Neural cell (in vitro differentiated cells): ENCODE measurements around the gene CRYBB3. TPM values are rescaled to one million over a fixed set of nuclear protein-coding genes. Genes with fewer than 3 reads are reported as not detected.

Experiments used
- H2AFZ ChIP-seq: fragments of 200-600, 300-800 bp; sonication (generic), shearing (Covaris generic); 2 replicates; pipeline ENCODE4 v1.6.0; 2014; ENCODE audit warnings: low read depth, mild to moderate bottlenecking, antibody characterized with exemption, low read length, moderate library complexity
- H3F3A ChIP-seq: fragments of 200-600 bp; shearing (Covaris generic); 2 replicates; pipeline ENCODE4 v1.6.1; 2016; ENCODE audit warnings: mild to moderate bottlenecking, moderate library complexity, mixed read lengths, antibody characterized with exemption, low read length; ENCODE audit not compliant: insufficient read depth, poor library complexity, severe bottlenecking
- H3K27ac ChIP-seq: fragments of 200-600, 300-800 bp; sonication (generic), shearing (Covaris generic); 2 replicates; pipeline ENCODE4 v1.5.1; 2014; ENCODE audit warnings: mild to moderate bottlenecking, low read length, moderate library complexity
- H3K27me3 ChIP-seq: fragments of 300-800, 200-600 bp; sonication (generic), shearing (Covaris generic); 2 replicates; pipeline ENCODE4 v1.6.0; 2014; ENCODE audit warnings: mild to moderate bottlenecking, low read depth, low read length, moderate library complexity; ENCODE audit not compliant: insufficient read depth
- H3K36me3 ChIP-seq: fragments of 300-800, 200-600 bp; sonication (generic), shearing (Covaris generic); 2 replicates; pipeline ENCODE4 v1.5.1; 2014; ENCODE audit warnings: mild to moderate bottlenecking, antibody characterized with exemption, low read length, moderate library complexity; ENCODE audit not compliant: insufficient read depth
- H3K4me2 ChIP-seq: fragments of 300-800, 200-600 bp; sonication (generic), shearing (Covaris generic); 2 replicates; pipeline ENCODE4 v1.6.0; 2014; ENCODE audit warnings: mild to moderate bottlenecking, low read length
- H3K4me3 ChIP-seq: fragments of 300-800, 200-600 bp; sonication (generic), shearing (Covaris generic); 2 replicates; pipeline ENCODE4 v1.5.1; 2014; ENCODE audit warnings: mild to moderate bottlenecking, low read length, moderate library complexity
- H3K79me2 ChIP-seq: fragments of 200-600 bp; shearing (Covaris generic); replicated peaks from 2 replicates; pipeline ENCODE4 v1.6.0; 2014; ENCODE audit warnings: mild to moderate bottlenecking, low read length, moderate library complexity; ENCODE audit not compliant: insufficient read depth
- H3K9ac ChIP-seq: fragments of 300-800, 200-600 bp; sonication (generic), shearing (Covaris generic); 2 replicates; pipeline ENCODE4 v1.6.1; 2016; ENCODE audit warnings: mild to moderate bottlenecking, low read length, mixed read lengths
- H3K9me2 ChIP-seq: fragments of 200-600 bp; shearing (Covaris generic); 2 replicates; pipeline ENCODE4 v1.6.1; 2016; ENCODE audit warnings: mild to moderate bottlenecking, low read length, mixed read lengths; ENCODE audit not compliant: insufficient read depth
- H3K9me3 ChIP-seq: fragments of 200-600, 300-800 bp; sonication (generic), shearing (Covaris generic); 2 replicates; pipeline ENCODE4 v1.6.1; 2016; ENCODE audit warnings: mild to moderate bottlenecking, mixed run types, low read length, moderate library complexity, mixed read lengths
- H4K20me1 ChIP-seq: fragments of 200-600 bp; shearing (Covaris generic); 2 replicates; pipeline ENCODE4 v1.6.1; 2016; ENCODE audit warnings: mild to moderate bottlenecking, mixed run types; ENCODE audit not compliant: insufficient read depth
- CTCF ChIP-seq: fragments of 450-650 bp; IDR thresholded peaks from 2 replicates; pipeline ENCODE4 v1.5.1; 2014; ENCODE audit warnings: antibody characterized with exemption, mild to moderate bottlenecking, moderate library complexity; ENCODE audit not compliant: poor library complexity, severe bottlenecking
- EP300 ChIP-seq: fragments of 450-650 bp; conservative IDR thresholded peaks from 2 replicates; pipeline ENCODE4 v1.6.1; 2014; ENCODE audit warnings: antibody characterized with exemption, mild to moderate bottlenecking, moderate library complexity; ENCODE audit not compliant: poor library complexity, severe bottlenecking
- EZH2 ChIP-seq: fragments of 200-600, 300-800 bp; shearing (Covaris generic), sonication (generic); IDR thresholded peaks from 2 replicates; pipeline ENCODE4 v1.6.1; 2014; ENCODE audit warnings: antibody characterized with exemption, low read length, borderline replicate concordance, mild to moderate bottlenecking; ENCODE audit not compliant: insufficient read depth, poor library complexity, severe bottlenecking
- MXI1 ChIP-seq: fragments of 450-650 bp; conservative IDR thresholded peaks from 2 replicates; pipeline ENCODE4 v1.6.1; 2014; ENCODE audit warnings: antibody characterized with exemption, mild to moderate bottlenecking; ENCODE audit not compliant: poor library complexity, severe bottlenecking
- POLR2AphosphoS5 ChIP-seq: IDR thresholded peaks from 2 replicates; pipeline ENCODE4 v1.6.1; 2012
- RAD21 ChIP-seq: fragments of 450-650 bp; conservative IDR thresholded peaks from 2 replicates; pipeline ENCODE4 v1.6.1; 2014; ENCODE audit warnings: antibody characterized with exemption, mild to moderate bottlenecking, moderate library complexity
- SMC3 ChIP-seq: fragments of 450-650 bp; conservative IDR thresholded peaks from 2 replicates; pipeline ENCODE4 v1.6.1; 2014; ENCODE audit warnings: antibody characterized with exemption, mild to moderate bottlenecking, moderate library complexity; ENCODE audit not compliant: poor library complexity
- TAF1 ChIP-seq: IDR thresholded peaks from 2 replicates; pipeline ENCODE4 v1.6.1; 2012; ENCODE audit warnings: low read depth
- polyA plus RNA-seq: library from polyadenylated mRNA; depleted of rRNA; stranded (reverse); fragments of >200 nt; gene quantifications from 2 replicates; pipeline ENCODE4 v1.2.3, GENCODE V29; 2014
- TF ChIP-seq, protein P1 (sequence below): IDR thresholded peaks from 2 replicates; pipeline ENCODE4 v1.6.1; 2012; ENCODE audit warnings: borderline replicate concordance

The CRYBB3 gene
- polyA plus RNA-seq, 1 donor from 2014 or later = not detected

GRCh38 chr22:25166266-25167040, 33.2 kb upstream of the CRYBB3 start:
- Histone ChIP-seq H3K79me2 (no peaks in the 10 kb centered on the region), H3K9me3 (no peaks in the 10 kb centered on the region), H2AFZ (no peak overlapping the region), H3K9me2 (no peaks in the 10 kb centered on the region), H4K20me1 (no peaks in the 10 kb centered on the region), H3K27ac (no peak overlapping the region), H3F3A (no peaks in the 10 kb centered on the region), H3K27me3 (no peaks in the 10 kb centered on the region), H3K9ac (no peak overlapping the region), H3K36me3 (no peaks in the 10 kb centered on the region), H3K4me3 (no peak overlapping the region), H3K4me2 (no peak overlapping the region)
- no peak for TF ChIP-seq EP300
- TF ChIP-seq CTCF = no peak
- TF ChIP-seq MXI1 = no peak
- TF ChIP-seq, protein P1, sequence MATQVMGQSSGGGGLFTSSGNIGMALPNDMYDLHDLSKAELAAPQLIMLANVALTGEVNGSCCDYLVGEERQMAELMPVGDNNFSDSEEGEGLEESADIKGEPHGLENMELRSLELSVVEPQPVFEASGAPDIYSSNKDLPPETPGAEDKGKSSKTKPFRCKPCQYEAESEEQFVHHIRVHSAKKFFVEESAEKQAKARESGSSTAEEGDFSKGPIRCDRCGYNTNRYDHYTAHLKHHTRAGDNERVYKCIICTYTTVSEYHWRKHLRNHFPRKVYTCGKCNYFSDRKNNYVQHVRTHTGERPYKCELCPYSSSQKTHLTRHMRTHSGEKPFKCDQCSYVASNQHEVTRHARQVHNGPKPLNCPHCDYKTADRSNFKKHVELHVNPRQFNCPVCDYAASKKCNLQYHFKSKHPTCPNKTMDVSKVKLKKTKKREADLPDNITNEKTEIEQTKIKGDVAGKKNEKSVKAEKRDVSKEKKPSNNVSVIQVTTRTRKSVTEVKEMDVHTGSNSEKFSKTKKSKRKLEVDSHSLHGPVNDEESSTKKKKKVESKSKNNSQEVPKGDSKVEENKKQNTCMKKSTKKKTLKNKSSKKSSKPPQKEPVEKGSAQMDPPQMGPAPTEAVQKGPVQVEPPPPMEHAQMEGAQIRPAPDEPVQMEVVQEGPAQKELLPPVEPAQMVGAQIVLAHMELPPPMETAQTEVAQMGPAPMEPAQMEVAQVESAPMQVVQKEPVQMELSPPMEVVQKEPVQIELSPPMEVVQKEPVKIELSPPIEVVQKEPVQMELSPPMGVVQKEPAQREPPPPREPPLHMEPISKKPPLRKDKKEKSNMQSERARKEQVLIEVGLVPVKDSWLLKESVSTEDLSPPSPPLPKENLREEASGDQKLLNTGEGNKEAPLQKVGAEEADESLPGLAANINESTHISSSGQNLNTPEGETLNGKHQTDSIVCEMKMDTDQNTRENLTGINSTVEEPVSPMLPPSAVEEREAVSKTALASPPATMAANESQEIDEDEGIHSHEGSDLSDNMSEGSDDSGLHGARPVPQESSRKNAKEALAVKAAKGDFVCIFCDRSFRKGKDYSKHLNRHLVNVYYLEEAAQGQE = no peak
- no peak for TF ChIP-seq RAD21
- TF ChIP-seq TAF1 = no peak
- no peak for TF ChIP-seq POLR2AphosphoS5
- no peak for TF ChIP-seq EZH2
- no peak for TF ChIP-seq SMC3

- H3K9me2 ChIP-seq = no peaks in the 10 kb centered on the region
- H4K20me1 ChIP-seq = no peaks in the 10 kb centered on the region
These were observed 32.6 kb upstream of the CRYBB3 start for GRCh38 chr22:25167082-25167481.

More at GRCh38 chr22:25167082-25167481, 32.6 kb upstream of the CRYBB3 start:
- H3K4me3 ChIP-seq = no peak overlapping the region
- H2AFZ ChIP-seq = no peak overlapping the region
- no peaks in the 10 kb centered on the region for H3K79me2 ChIP-seq
- H3K9ac ChIP-seq = no peak overlapping the region
- H3K4me2 ChIP-seq = no peak overlapping the region
- H3K9me3 ChIP-seq = no peaks in the 10 kb centered on the region
- TF ChIP-seq SMC3 (no peak), MXI1 (no peak), CTCF (no peak), EP300 (no peak), RAD21 (no peak), TAF1 (no peak), POLR2AphosphoS5 (no peak), EZH2 (no peak)
- TF ChIP-seq, protein P1 = no peak
- H3K36me3 ChIP-seq = no peaks in the 10 kb centered on the region
- no peaks in the 10 kb centered on the region for H3K27me3 ChIP-seq
- H3F3A ChIP-seq = no peaks in the 10 kb centered on the region
- H3K27ac ChIP-seq = no peak overlapping the region
